Panc1 (cell line): ENCODE measurements around the gene LCA5L.

Experiments
- SIN3A ChIP-seq: IDR thresholded peaks from 2 replicates; pipeline ENCODE4 v1.6.1; 2012; ENCODE audit warnings: low read depth, mild to moderate bottlenecking, low read length, moderate library complexity, borderline replicate concordance; ENCODE audit not compliant: insufficient read depth
- TF ChIP-seq, protein P1 (sequence below): fragments of 450-650 bp; IDR thresholded peaks from 2 replicates; pipeline ENCODE4 v1.5.1; 2017; ENCODE audit warnings: mild to moderate bottlenecking

- TF ChIP-seq, protein P1, sequence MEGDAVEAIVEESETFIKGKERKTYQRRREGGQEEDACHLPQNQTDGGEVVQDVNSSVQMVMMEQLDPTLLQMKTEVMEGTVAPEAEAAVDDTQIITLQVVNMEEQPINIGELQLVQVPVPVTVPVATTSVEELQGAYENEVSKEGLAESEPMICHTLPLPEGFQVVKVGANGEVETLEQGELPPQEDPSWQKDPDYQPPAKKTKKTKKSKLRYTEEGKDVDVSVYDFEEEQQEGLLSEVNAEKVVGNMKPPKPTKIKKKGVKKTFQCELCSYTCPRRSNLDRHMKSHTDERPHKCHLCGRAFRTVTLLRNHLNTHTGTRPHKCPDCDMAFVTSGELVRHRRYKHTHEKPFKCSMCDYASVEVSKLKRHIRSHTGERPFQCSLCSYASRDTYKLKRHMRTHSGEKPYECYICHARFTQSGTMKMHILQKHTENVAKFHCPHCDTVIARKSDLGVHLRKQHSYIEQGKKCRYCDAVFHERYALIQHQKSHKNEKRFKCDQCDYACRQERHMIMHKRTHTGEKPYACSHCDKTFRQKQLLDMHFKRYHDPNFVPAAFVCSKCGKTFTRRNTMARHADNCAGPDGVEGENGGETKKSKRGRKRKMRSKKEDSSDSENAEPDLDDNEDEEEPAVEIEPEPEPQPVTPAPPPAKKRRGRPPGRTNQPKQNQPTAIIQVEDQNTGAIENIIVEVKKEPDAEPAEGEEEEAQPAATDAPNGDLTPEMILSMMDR = no peak
- TF ChIP-seq SIN3A = no peak
Observed at GRCh38 chr21:39362733-39363132, 82.8 kb downstream of the LCA5L start.
